H1 (cell line): ENCODE data around the gene ZC3H7B. TPM values are rescaled to one million over a fixed set of nuclear protein-coding genes. Genes with fewer than 3 reads are reported as not detected.

ENCODE experiments used
- CTCF ChIA-PET: fragments of 300-600 bp; sonication (Branson Sonifier 250); formaldehyde crosslinking; loops from one replicate; lab custom pipeline; 2021; ENCODE audit not compliant: partially characterized antibody; lab: Charles Lee
- POLR2A ChIA-PET: fragments of 300-600 bp; sonication (Branson Sonifier 250); formaldehyde crosslinking; loops from one replicate; lab custom pipeline; 2021; ENCODE audit warnings: inconsistent platforms; ENCODE audit not compliant: partially characterized antibody; lab: Charles Lee
- DNase-seq, 2 experiments: peaks; one replicate each; pipeline versions ENCODE4 v3.0.0 to v3.0.0-alpha.2; 2010 to 2022; ENCODE audit warnings: low spot score in 2 of 2, low read depth in 1 of 2, mixed read lengths in 1 of 2
- FAIRE-seq: peaks from 2 replicates; lab custom pipeline; 2011; peaks lifted over from hg19 to GRCh38; lab: Jason Lieb, UNC
- H2AFZ ChIP-seq: 2 replicates; pipeline ENCODE4 v1.8.1; 2012; ENCODE audit warnings: low read length, inconsistent platforms
- H2AK5ac ChIP-seq: 2 replicates; pipeline ENCODE4 v1.6.1; 2013; ENCODE audit warnings: low read depth, low read length
- H2BK120ac ChIP-seq: replicated peaks from 2 replicates; pipeline ENCODE3; 2013; ENCODE audit warnings: low read depth, low read length, inconsistent platforms
- H2BK12ac ChIP-seq: 2 replicates; pipeline ENCODE4 v1.6.1; 2013; ENCODE audit warnings: low read depth, low read length
- H2BK15ac ChIP-seq: 2 replicates; pipeline ENCODE4 v1.6.1; 2013; ENCODE audit warnings: low read length
- H2BK20ac ChIP-seq: 2 replicates; pipeline ENCODE4 v1.6.1; 2013; ENCODE audit warnings: low read length
- H2BK5ac ChIP-seq: 2 replicates; pipeline ENCODE4 v1.6.1; 2013; ENCODE audit warnings: low read depth, low read length
- H3K14ac ChIP-seq: 2 replicates; pipeline ENCODE4 v1.6.1; 2013; ENCODE audit warnings: inconsistent platforms; ENCODE audit not compliant: insufficient read length
- H3K18ac ChIP-seq: 2 replicates; pipeline ENCODE4 v1.6.1; 2013; ENCODE audit warnings: low read length; ENCODE audit errors: extremely low read depth
- H3K23ac ChIP-seq: 2 replicates; pipeline ENCODE4 v1.6.1; 2013; ENCODE audit warnings: inconsistent platforms; ENCODE audit not compliant: insufficient read length
- H3K23me2 ChIP-seq: 2 replicates; pipeline ENCODE4 v1.6.1; 2013; ENCODE audit warnings: low read depth, low read length
- H3K27ac ChIP-seq: 2 replicates; pipeline ENCODE4 v1.6.1; 2011; ENCODE audit warnings: low read depth, low read length, inconsistent platforms
- H3K27me3 ChIP-seq, 4 experiments: replicated peaks in 1 of 4; 1 replicate in 1 of 4; 2 replicates in 3 of 4; pipeline versions ENCODE4 v1.6.1 to v1.8.1; 2011 to 2013; ENCODE audit warnings: low read length in 3 of 4, mild to moderate bottlenecking in 3 of 4, inconsistent platforms in 2 of 4, mixed read lengths in 2 of 4, moderate library complexity in 1 of 4; ENCODE audit not compliant: control insufficient read depth in 3 of 4, insufficient read depth in 3 of 4; ENCODE audit errors: extremely low read depth in 1 of 4
- H3K36me3 ChIP-seq, 4 experiments: 2 replicates each; pipeline versions ENCODE4 v1.6.1 to v1.8.1; 2011 to 2013; ENCODE audit warnings: mild to moderate bottlenecking in 4 of 4, low read length in 3 of 4, moderate library complexity in 2 of 4, control low read depth in 1 of 4, inconsistent platforms in 1 of 4; ENCODE audit not compliant: insufficient read depth in 4 of 4, control insufficient read depth in 2 of 4
- H3K4ac ChIP-seq: replicated peaks from 2 replicates; pipeline ENCODE3; 2013; ENCODE audit warnings: low read length, low read depth, mixed read lengths, inconsistent platforms; ENCODE audit not compliant: insufficient read length
- H3K4me1 ChIP-seq, 4 experiments: replicated peaks in 1 of 4; 1 replicate in 1 of 4; 2 replicates in 3 of 4; pipeline versions ENCODE4 v1.6.1 to v1.8.1; 2011 to 2013; ENCODE audit warnings: low read length in 3 of 4, inconsistent platforms in 2 of 4, mixed read lengths in 1 of 4; ENCODE audit not compliant: insufficient read depth in 4 of 4, control insufficient read depth in 3 of 4
- H3K4me2 ChIP-seq, 2 experiments: 2 replicates each; pipeline versions ENCODE4 v1.6.1 to v1.8.1; 2011 to 2013; ENCODE audit warnings: low read depth in 2 of 2, low read length in 2 of 2, control low read depth in 1 of 2, inconsistent platforms in 1 of 2, mild to moderate bottlenecking in 1 of 2; ENCODE audit not compliant: insufficient read depth in 1 of 2
- H3K4me3 ChIP-seq, 4 experiments: fragments of 200-600, 300-600 bp in 1 of 4; sonication (generic), shearing (Covaris generic), sonication (Bioruptor Twin) in 1 of 4; 2 replicates each; pipeline versions ENCODE4 v1.5.1 to v1.8.1; 2011 to 2016; ENCODE audit warnings: low read length in 4 of 4, low read depth in 3 of 4, control low read depth in 2 of 4, inconsistent platforms in 2 of 4, mild to moderate bottlenecking in 2 of 4, mixed read lengths in 1 of 4, moderate library complexity in 1 of 4; ENCODE audit not compliant: insufficient read depth in 2 of 4; ENCODE audit errors: extremely low read depth in 1 of 4
- H3K56ac ChIP-seq: replicated peaks from 2 replicates; pipeline ENCODE3; 2013; ENCODE audit warnings: low read depth, mild to moderate bottlenecking, mixed read lengths, low read length, inconsistent platforms; ENCODE audit not compliant: insufficient read length
- H3K79me1 ChIP-seq: 2 replicates; pipeline ENCODE4 v1.6.1; 2013; ENCODE audit warnings: low read depth, low read length, control low read depth
- H3K79me2 ChIP-seq, 2 experiments: 2 replicates each; pipeline versions ENCODE4 v1.6.1 to v1.8.1; 2012 to 2013; ENCODE audit warnings: low read length in 2 of 2, mild to moderate bottlenecking in 2 of 2, inconsistent platforms in 1 of 2; ENCODE audit not compliant: insufficient read depth in 2 of 2, control insufficient read depth in 1 of 2
- H3K9ac ChIP-seq, 4 experiments: replicated peaks in 1 of 4; 1 replicate in 1 of 4; 2 replicates in 3 of 4; pipeline versions ENCODE4 v1.6.1 to v1.8.1; 2011 to 2013; ENCODE audit warnings: low read depth in 3 of 4, low read length in 3 of 4, control low read depth in 2 of 4, mild to moderate bottlenecking in 2 of 4, moderate library complexity in 2 of 4, inconsistent platforms in 1 of 4; ENCODE audit errors: extremely low read depth in 1 of 4
- H3K9me3 ChIP-seq, 2 experiments: 2 replicates each; pipeline versions ENCODE4 v1.6.1 to v1.8.1; 2012 to 2013; ENCODE audit warnings: mild to moderate bottlenecking in 2 of 2, moderate library complexity in 2 of 2, control low read depth in 1 of 2, inconsistent platforms in 1 of 2, low read depth in 1 of 2, low read length in 1 of 2, mixed read lengths in 1 of 2; ENCODE audit not compliant: insufficient read depth in 2 of 2
- H4K20me1 ChIP-seq, 2 experiments: replicated peaks in 1 of 2; 2 replicates each; pipeline versions ENCODE3 to v1.8.1; 2011 to 2013; ENCODE audit warnings: inconsistent platforms in 2 of 2, low read length in 2 of 2, mild to moderate bottlenecking in 1 of 2; ENCODE audit not compliant: insufficient read depth in 2 of 2, control insufficient read depth in 1 of 2
- H4K5ac ChIP-seq: 2 replicates; pipeline ENCODE4 v1.6.1; 2013; ENCODE audit warnings: low read length, low read depth, mixed read lengths, inconsistent platforms; ENCODE audit not compliant: insufficient read length
- H4K8ac ChIP-seq: 2 replicates; pipeline ENCODE4 v1.8.0; 2013; ENCODE audit warnings: mild to moderate bottlenecking, moderate library complexity, low read length, inconsistent platforms; ENCODE audit not compliant: insufficient read depth; ENCODE audit errors: extremely low read depth
- H4K91ac ChIP-seq: replicated peaks from 2 replicates; pipeline ENCODE3; 2013; ENCODE audit warnings: low read length, mixed read lengths, inconsistent platforms; ENCODE audit not compliant: insufficient read length
- E2F6 ChIP-seq: IDR thresholded peaks from 2 replicates; pipeline ENCODE4 v1.6.1; 2012; ENCODE audit warnings: inconsistent platforms
- GABPA ChIP-seq: IDR thresholded peaks from 2 replicates; pipeline ENCODE4 v1.6.1; 2011; ENCODE audit warnings: mild to moderate bottlenecking, low read length, moderate library complexity, borderline replicate concordance; ENCODE audit not compliant: insufficient read depth
- NANOG ChIP-seq: IDR thresholded peaks from 2 replicates; pipeline ENCODE4 v1.6.1; 2011; ENCODE audit warnings: low read length, low read depth, mild to moderate bottlenecking, inconsistent platforms; ENCODE audit not compliant: insufficient read depth, poor library complexity, severe bottlenecking
- RFX5 ChIP-seq: IDR thresholded peaks from 2 replicates; pipeline ENCODE4 v1.6.1; 2011; ENCODE audit warnings: low read depth, low read length, improper control_type of control experiment, borderline replicate concordance
- SIN3A ChIP-seq, 2 experiments: IDR thresholded peaks in 1 of 2; conservative IDR thresholded peaks in 1 of 2; 2 replicates each; pipeline ENCODE4 v1.6.1; 2011 to 2012; ENCODE audit warnings: low read length in 2 of 2, improper control_type of control experiment in 1 of 2, low read depth in 1 of 2, mild to moderate bottlenecking in 1 of 2
- SP2 ChIP-seq: IDR thresholded peaks from 2 replicates; pipeline ENCODE4 v1.6.1; 2012; ENCODE audit warnings: mild to moderate bottlenecking, low read length, inconsistent platforms
- TAF1 ChIP-seq: IDR thresholded peaks from 2 replicates; pipeline ENCODE4 v1.6.1; 2011; ENCODE audit warnings: mild to moderate bottlenecking, low read depth, low read length
- WGBS, 2 experiments: shearing (Covaris generic) in 1 of 2; methylation state at CpG; one replicate each; pipeline versions ENCODE4 v1.1.6 to v1.1.7; 2013 to 2015; ENCODE audit warnings: low lambda C conversion rate in 2 of 2, mixed read lengths in 2 of 2, inconsistent platforms in 1 of 2, low coverage in 1 of 2, missing lambda C conversion rate in 1 of 2; ENCODE audit not compliant: insufficient replicate concordance in 2 of 2, insufficient coverage in 1 of 2, insufficient read length in 1 of 2; ENCODE audit errors: extremely low coverage in 1 of 2, missing lambda C conversion rate in 1 of 2; 5-methylcytosine and 5-hydroxymethylcytosine counted together
- polyA plus RNA-seq, 7 experiments: library from polyadenylated mRNA; depleted of rRNA in 3 of 7; stranded (reverse) in 5 of 7; unstranded in 2 of 7; fragments of >200 nt in 5 of 7; fragments of 200-250 nt in 2 of 7; gene quantifications; 1 replicate in 5 of 7; 2 replicates in 1 of 7; 4 replicates in 1 of 7; pipeline versions ENCODE4 v1.2.1 to v1.2.3, GENCODE V29; 2011 to 2013; ENCODE audit warnings: missing spikeins in 2 of 7, mixed read lengths in 2 of 7
- total RNA-seq: library from RNA; stranded (reverse); fragmentation: NEBNext Ultra II Directional; extraction: Animal tissue kit (Norgen Biotek cat#: 25700); gene quantifications from 2 replicates; pipeline ENCODE4 v1.2.1, GENCODE V29; 2021

The ZC3H7B gene
- total and polyA plus RNA-seq, 2 of the 8 experiments (the other 6 are each of a cell fraction or from before 2014, with no cell fraction given): 35.5 to 78.6 TPM

- no peak for FAIRE-seq
Observed at GRCh38 chr22:41369424-41369745, 68.1 kb downstream of the ZC3H7B start.

More at GRCh38 chr22:41369424-41369745, 68.1 kb downstream of the ZC3H7B start:
- no peak for TF ChIP-seq TAF1
- no peak for TF ChIP-seq SP2
- TF ChIP-seq SIN3A (conservative IDR thresholded peaks at IDR 0.05 in 1 of 2, IDR thresholded peaks at IDR 0.05 in 1 of 2; ENCODE audit: low read depth in 1 of 2, low read length in 2 of 2): no peak
- TF ChIP-seq GABPA: no peak
- TF ChIP-seq E2F6: no peak
- no peak for TF ChIP-seq NANOG
- no peak for TF ChIP-seq RFX5
- DNase-seq: no peak
- H2BK20ac ChIP-seq: no peak overlapping the region
- POLR2A ChIA-PET: interaction anchor here (1.4 to 11.5 kb wide), 2 partner anchors 10 to 18 kb away, joined by 3 to 129 read pairs; partner anchors contain the start of gene TEF
- H3K79me1 ChIP-seq: no peaks in the 10 kb centered on the region
- no peaks in the 10 kb centered on the region; a peak in 1 of 7 replicates for H3K27me3 ChIP-seq
- H2BK15ac ChIP-seq: no peak overlapping the region
- no peaks in the 10 kb centered on the region for H3K79me2 ChIP-seq
- CTCF ChIA-PET: interaction anchor here (0.6 to 1.0 kb wide), 2 partner anchors 20 to 131 kb away, joined by 3 read pairs; no protein-coding TSS in a partner anchor
- no peak overlapping the region for H4K91ac ChIP-seq
- H3K56ac ChIP-seq: no peak overlapping the region
- no peak overlapping the region for H4K5ac ChIP-seq
- no peak overlapping the region for H3K14ac ChIP-seq
- H2AK5ac ChIP-seq: no peak overlapping the region
- no peaks in the 10 kb centered on the region for H3K23me2 ChIP-seq
- H2AFZ ChIP-seq: no peak overlapping the region
- no peaks in the 10 kb centered on the region for H3K36me3 ChIP-seq
- no peak overlapping the region for H2BK12ac ChIP-seq
- peaks cover 7 to 22% (median 11%) of the 10 kb centered on the region in 4 experiments; a peak in 6 of 7 replicates for H3K4me1 ChIP-seq
- H4K20me1 ChIP-seq: no peaks in the 10 kb centered on the region
- 72% methylated on average over 3 of the region's 3 CpGs; no CpG with 5 or more reads in 1 of the 2 experiments for WGBS, 2 experiments
- no peak overlapping the region for H3K9ac ChIP-seq
- no peak overlapping the region for H2BK120ac ChIP-seq
- H3K4me2 ChIP-seq: no peak overlapping the region
- H3K23ac ChIP-seq: no peak overlapping the region
- H3K4ac ChIP-seq: no peak overlapping the region
- no peak overlapping the region for H4K8ac ChIP-seq
- H2BK5ac ChIP-seq: no peak overlapping the region
- H3K18ac ChIP-seq: no peak overlapping the region
- H3K4me3 ChIP-seq: no peak overlapping the region
- H3K27ac ChIP-seq: no peak overlapping the region
- H3K9me3 ChIP-seq: no peaks in the 10 kb centered on the region
